Right kidney (tissue), 1 donor: ENCODE data around the gene ABCB8.

Source experiments
- DNase-seq: peaks from one replicate; pipeline ENCODE4 v3.0.0-alpha.2; 2016

ABCB8 gene

DNA sequence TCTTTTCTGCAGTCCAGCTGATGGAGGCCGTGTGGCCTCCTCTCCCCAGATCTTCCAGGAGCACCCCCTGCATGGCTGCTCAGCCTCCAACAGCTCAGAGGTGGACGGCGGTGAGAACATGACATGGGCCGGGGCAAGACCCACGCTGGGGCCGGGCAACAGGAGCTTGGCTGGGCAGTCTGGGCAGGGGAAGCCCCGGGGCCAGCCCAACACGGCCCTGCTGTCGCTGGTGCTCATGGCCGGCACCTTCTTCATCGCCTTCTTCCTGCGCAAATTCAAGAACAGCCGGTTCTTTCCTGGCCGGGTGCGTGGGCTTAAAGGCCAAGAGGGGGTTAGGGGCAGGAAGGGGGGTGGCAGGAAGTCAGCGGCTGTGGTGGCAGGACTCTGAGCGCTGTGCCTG lies 45.7 kb downstream of the ABCB8 start:
- no peak for DNase-seq

DNA sequence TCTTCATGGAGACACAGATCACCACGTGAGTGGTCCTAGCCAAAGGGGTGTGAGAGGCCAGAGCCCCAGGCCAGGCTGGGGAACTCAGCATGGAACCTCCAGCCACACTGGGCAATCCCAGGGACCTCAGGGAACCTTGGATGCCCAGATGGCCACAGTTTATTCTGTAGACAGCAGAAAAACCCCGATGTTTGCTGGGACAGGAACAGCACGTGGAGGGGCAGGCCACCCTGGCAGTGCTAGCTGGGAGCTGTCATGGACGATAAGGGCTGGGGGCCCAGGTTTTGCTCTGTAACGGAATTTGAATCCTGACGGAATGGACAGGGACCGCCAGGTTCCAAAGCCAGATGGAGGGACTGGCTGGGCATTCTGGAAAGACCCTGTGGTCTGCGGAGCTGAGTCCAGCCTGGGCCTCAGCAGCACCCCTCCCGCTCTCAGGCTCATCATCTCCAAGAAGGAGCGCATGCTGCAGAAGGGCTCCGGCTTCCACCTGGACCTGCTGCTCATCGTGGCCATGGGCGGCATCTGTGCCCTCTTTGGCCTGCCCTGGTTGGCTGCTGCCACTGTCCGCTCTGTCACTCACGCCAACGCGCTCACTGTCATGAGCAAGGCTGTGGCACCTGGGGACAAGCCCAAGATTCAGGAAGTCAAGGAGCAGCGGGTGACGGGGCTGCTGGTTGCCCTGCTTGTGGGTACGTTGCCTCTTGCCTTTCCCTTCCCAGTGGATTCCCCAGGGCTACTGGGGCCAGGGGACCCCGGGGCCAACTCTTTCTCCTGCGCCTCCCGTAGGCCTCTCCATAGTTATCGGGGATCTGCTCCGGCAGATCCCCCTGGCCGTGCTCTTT lies 46.8 kb downstream of the ABCB8 start:
- no peak for DNase-seq

DNA sequence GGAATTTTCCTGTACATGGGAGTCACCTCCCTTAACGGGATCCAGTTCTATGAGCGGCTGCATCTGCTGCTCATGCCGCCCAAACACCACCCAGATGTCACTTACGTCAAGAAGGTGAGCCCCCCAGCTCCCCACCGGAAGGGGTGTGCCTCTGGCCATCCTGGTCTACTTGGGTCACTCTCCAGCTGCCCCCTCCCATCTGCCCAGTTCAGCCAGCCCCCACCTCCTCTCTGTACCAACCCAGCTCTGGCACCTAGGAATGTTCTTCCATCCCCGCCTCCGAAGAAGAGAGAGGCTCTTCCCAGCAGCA lies 47.4 kb downstream of the ABCB8 start:
- no peak for DNase-seq

DNA sequence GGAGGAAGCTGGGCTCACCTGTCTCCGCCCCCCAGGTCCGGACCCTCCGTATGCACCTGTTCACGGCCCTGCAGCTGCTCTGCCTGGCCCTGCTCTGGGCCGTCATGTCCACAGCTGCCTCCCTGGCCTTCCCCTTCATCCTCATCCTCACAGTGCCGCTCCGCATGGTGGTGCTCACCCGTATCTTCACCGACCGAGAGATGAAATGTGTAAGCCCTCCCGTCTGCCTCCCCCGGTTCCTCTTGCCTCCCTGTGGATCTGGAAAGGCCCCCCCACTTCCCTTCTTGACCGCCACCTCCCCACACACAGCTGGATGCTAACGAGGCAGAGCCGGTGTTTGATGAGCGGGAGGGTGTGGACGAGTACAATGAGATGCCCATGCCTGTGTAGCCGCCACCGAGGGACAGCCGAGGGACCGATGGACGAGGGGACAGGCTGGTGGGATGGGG lies 47.8 kb downstream of the ABCB8 start:
- no peak for DNase-seq

DNA sequence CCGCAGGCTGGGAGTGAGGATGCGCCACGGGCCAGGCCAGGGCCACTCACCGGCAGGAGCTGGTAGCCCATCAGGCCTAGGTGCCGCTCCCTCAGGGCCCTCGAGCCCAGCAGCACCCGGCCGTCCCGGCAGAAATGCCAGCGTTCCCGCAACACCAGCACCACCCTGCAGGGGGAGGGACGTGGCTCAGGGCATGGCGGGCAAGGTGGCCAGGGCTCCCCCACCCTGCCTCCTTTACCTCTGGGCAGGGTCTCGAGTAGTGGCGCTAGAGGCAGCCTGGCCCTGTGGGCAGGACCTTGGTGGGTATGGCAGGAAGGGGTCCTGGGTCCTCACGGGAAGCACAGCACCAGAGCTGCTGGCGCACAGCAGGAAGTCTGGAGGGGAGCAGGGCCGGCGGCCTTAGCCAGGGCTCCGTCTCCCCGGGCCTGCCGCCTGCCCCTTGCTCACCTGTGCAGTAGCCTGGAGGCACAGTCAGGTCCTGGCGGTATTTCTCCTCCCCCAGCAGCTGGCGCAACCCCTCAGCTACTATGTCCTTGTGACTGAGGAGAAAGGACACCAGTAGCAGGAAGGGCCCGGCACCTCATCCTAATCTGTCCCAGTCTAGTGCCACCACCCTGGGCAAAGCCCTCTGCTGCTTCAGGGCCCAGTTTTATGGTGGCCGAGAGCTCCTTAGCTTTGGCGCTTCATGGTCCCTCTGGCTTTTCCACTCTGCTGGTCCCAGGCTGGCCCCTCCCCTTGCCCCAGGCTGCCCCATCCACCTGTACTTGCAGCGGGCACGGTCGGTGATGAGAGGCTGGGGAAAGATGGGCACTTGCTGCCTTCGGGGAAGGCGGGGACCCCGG lies 48.8 kb downstream of the ABCB8 start:
- DNase-seq = no peak

DNA sequence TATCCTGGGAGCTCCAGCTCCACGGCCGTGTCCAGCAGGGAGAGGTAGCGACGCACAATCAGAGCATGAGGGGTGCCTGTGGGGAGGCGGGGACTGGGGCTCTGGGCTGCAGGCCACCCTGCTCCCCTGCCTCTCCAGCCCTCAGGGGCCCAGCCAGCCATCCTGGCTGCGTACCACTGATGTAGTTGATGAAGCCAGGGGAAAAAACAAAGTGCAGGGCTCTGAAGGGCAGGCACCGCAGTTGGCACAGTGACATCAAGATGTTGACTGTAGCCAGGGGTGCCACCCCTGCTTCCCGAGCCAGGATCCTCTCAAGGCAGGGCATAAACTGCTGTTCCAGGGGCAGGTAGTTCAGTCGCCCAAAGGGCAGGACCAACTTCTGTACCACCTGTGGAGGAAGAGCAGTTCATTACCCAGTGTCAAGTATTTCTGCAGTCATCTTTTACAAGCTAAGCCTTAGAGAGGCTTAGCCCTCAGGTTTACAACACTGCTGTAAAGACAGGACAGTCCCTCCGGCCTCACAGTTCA lies 49.5 kb downstream of the ABCB8 start:
- no peak for DNase-seq

DNA sequence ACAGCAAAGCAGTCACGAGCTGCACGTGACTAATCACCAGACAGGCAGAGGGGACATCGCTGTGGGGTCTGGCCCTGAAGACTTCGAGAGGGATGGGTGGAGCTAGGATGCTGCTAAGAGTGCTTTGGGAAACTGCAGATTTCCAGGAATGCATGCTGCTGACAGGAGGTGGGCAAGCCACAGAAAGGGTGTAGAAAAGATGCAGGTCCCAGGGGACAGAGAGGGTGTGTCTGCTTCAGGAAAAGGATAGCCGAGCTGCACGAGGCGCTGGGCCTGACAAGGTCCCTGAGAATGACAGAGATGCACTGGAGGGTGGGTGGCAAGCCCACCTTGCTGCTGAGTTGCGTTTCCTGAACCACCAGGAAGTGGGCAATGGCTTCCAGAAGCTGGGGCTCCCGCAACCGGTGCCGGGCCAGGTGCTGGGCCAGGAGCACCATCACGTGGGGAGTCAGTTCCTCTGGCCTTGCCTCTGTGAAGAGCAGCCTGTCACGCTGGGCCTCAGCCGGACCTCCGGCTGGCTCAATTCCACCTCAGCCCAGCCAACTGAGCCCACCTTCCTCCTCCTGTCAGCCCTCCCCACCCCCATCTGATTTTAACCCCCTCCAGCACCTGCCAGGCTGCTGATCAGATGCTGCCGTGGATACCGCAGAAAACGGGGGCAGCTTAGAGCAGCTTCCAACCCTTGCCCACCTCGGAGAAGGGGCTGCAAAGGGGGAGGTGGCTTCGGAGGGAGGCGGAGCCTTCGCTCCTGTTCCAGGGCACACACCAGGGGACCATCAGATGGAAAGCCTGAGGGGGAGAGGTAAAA lies 50.2 kb downstream of the ABCB8 start:
- DNase-seq = no peak

DNA sequence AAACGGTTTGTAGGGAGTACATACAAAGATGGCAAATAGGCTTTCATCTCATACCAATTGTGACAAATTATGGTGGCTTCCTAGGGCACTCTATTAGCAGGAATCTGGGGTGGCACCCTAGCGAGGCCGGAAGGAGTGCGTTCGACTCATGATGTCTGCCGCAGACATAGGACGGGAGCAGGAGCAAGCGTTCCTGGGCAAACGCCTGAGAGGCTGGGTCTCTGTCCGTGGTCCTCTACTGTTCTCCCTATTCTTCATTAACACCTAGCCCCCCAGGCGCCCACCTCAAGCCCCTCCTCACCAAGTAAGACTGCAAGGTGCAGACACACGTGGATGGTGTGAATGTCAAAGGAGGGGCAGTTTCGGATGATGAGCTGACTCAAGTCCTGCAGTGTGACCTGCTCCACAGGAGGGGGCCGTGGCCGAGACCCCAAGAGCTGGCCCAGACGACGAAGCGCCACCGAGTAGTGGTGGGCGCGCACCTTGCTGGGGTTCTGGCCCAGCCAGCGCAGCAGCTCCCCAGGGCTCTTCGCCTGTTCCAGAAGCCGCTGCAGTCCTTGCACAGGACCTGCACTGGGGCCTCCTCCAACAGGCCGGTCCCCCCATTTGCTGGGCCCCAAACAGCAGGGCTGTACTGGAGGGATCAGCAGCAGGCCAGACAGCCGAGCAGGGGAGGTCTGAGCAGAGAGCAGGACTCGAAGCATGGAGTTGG lies 51.1 kb downstream of the ABCB8 start:
- no peak for DNase-seq

DNA sequence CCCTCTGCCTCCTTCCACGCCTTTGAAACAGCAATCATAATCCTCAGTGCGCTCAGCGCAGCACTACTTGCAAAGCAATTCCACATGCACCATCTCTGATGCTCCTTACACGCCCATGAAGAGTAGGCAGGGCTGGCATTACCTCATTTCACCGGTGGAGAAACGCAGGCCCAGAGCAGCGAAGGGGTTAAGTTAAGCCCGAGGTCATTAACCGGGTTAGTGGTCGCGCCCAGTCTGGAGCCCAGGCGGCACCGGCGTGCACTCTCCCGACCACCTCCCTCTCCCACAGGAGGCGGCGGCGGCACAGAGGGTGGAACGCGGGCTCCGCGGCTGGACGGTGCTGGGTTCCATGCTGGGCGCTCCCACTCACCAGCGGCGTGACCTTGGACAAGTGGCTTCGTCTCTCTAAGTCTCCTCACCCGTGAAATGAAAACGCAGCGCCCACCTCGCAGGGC lies 51.8 kb downstream of the ABCB8 start:
- DNase-seq = peak; percentile 83

DNA sequence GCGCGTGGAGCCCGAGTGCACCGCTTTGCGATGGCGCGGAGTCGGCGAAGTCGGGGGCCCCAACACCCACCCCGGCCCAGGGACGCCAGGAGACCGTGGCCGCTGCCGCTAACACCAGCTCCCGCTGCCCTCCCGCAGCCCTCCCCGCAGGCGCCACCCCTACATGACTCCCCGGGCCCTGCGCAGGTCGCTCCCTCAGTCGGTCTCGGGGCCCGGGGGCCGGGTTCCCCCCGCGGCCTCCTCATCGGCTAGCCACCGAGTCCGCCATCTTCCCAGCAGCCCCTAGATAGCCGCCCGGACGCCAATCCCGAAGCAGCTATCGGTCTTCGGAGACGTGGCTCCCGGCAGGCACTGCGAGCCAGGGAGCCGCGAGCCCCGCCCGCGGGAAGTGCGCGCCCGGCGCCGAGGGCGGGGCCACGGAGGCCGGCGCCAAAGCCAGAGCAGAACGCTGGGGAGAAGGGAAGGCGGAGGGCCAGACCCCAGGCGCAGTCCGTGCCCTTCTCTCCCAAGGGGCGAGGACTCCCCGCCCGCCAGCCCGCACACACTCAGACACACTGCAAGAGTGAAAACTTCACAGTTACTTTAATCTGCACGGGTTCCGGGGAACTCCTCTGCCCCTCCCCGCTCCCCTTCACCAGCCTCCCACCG lies 52.4 kb downstream of the ABCB8 start, which contains the start of gene FASTK:
TSS of gene FASTK (minus strand) at position 288 of the 648 bp plus-strand sequence. CDS start at position 245, 43 bp downstream.
- peak; percentile 93 for DNase-seq

DNA sequence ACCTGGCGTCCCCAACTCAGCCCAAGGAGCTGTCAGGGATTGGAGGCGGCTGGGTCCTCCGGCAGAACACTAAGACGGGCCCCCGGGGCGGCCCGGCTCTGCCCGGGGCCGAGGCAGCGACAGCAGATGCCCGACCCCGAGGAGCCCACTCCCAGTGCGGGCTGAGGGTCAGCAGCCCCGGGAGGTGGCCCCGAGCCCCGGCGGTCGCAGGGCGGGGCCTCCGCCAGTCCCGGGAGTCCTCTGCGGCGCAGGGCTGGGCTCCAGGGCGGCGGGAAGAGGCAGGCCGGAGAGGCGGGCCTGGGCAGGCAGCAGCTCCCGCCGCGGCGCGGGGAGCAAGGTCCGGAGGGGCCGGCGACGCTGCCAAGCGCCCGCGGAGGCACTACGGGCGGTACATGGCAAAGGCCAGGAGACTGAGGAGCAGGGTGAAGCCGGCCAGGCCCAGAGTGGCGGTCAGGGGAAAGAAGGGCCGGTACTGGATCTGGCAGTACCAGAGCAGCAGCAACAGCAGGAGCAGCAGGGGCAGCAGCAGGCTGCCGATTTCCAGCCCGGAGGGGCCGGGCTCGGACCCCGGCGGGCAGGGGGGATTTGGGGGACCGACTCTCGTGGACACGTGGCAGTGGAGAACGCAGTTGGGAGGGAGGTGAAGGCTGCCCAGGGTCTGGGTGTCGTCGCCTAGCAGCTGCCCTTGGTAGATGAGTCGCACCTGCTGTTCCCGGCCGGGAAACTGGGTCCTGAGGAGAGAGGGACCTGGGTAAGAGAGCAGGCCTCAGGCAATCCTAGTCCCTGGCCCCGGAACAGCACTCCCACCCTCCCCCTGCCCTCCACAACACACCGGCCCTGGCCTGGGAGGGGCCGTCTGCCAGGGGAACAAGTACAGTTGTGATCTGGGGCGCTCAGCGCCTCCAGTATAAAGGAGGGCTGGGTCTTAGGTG lies 53.2 kb downstream of the ABCB8 start:
- DNase-seq = no peak

DNA sequence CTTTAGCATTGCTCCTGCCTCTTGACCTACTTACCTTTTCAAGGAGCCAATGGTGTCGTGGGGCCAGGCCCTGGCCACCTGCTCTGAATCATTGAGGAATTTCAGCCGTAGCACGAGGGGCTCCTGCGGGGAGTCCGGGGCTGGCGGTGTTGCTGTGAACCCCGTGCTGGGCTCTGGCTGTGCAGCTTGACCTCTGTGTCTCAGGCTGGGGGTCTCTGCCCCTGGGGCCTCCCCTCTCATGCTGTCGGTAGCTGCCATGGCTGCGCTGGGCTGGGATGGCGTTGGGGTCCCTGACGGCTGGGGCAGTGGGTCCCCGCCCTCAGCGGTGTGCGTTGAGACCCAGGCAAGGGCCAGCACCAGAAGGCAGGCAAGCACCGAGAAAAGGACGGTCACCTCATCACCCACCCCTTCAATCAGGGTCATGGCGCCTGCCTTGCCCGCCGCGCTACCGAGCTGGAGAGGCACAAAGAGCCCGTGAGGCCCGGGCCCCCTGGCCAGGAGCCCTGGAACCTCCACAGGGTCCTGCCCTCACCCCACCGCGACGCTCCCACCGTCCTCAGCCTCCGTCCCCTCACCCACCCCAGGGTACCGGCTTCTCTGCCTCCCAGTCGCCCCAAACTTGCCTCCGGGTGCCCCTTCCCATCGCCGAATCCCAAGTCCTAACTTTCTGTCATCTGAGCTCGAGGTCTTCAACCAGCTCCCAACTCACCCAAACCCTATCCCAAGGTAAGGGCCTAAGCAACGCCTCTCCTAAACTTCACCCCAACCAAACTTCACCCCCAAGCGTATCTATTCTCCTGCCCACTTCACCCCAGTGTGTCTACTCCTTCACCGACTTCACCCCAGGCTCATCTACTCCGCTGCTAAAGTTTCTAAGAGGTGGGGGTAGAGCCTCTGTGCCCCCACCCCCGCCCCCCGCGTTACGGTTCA lies 54.2 kb downstream of the ABCB8 start:
- DNase-seq = no peak

DNA sequence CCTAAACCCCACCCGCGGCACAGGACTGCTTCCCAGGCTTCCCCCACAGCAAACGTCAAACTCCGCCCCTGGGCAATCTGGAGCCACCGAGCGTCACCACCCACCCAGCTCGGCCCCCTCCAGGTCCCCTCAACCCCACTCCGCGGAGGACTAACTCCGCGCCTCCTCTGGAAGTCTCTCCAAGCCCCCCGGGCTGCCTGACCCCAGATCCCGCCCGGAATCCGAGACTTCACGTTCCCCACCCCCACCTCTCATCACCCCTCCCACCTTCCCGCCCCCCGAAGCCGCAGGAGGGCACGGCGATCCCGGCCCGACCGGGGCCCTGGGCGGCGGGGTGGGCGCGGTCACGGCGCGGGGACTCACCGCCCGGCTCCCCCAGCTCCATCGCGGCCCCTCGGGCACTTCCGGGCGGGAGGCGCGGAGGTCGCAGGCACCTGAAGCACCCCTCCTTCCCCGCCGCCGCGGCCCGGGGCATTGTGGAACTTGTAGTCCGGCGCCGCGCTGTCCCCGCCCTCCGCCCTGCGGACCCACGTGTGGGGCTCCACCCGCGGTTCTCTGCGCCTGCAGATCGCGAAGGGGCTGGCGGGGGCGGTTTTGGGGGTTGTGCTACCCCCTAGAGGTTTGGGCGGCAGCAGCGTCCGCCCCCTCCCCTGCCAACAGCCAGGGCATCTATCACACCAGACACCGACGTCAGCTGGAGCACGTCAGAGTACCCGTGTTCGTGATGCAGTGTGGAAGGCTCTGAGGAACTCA lies 55.0 kb downstream of the ABCB8 start, which contains the start of gene TMUB1:
TSS of gene TMUB1 (minus strand) at position 423 of the 753 bp plus-strand sequence. CDS start 930 bp downstream, outside the sequence.
- peak; percentile 78 for DNase-seq

DNA sequence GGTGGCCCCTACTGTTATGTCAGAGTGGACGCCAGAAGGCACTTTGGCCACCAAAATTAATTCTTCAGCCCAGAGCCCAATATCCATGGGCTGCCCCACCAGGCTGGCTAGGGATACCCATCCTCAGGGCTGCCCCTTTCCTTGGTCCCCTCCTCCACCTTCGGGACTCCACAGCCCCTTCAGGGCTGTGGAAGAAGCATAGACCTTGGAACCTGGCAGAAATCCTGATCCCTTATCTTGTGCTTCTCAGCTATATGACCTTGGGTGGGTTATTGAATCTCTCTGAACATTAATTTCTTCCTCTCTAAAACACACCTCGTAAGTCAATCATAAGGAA lies 55.5 kb downstream of the ABCB8 start:
- no peak for DNase-seq

DNA sequence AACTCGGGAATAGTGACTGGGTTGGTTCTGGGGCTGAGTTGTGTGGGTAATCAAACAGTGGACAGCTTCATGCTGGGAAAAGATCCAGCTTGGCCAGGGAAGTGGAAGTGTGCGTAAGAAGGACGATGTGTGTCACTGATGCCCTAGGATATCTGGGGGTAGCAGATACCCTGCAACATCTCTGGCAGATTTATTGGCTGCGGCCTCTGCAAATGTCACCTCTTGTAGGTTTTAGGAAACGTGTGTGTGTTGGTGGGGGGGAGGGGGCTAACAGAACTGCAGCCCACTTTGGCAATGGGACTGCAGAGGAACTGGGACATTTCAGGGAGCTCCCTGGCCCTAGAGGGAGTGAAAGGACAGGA lies 57.1 kb downstream of the ABCB8 start:
- DNase-seq = no peak

DNA sequence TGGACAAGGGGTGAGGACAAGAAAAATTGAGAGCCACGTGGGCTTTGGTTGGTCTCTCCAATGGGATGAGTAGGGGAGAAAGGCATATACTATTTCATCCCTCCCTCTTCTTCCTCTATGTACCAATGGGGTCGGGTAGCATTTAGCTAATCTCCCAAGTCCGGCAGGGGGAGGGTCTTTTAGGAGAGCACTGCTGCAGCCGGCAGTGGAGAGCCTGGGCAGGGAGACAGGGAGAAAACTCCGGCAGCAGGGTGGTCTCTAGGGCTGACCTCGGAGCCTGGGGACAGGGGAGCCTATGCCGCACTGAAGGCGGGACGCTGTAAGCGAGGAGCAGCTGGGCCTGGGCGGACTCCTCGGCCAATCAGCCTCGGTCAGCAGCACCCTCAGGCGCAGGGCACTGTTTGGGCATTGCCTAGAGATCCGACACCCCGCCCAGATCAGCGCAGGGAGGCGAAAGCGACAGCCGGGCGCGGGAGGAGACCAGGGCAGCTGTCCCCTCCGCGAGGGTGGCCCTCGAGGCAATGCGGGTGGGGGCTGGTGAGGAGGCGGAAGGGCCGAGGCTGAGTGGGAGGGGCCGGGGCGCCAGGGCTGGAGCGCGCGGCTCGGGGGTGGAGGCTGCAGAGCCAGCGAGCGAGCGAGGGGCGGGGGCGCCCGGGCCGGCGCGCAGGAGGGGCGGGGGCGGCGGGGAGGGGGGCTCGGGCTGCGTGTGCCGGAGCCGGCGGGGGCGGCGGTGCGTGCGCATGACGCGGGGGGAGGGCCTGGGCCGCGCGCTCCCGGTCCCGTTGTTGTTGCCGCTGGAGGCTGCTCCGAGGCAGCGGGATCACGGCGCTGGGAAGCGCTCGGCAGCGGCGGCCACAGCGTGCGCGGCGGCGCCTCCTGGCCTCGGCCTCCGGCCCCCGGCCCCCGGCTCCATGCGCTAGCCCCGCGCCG lies 57.7 kb downstream of the ABCB8 start, which contains the start of gene AGAP3:
TSS of gene AGAP3 (plus strand) at position 785 of the 930 bp plus-strand sequence. CDS start 267 bp downstream, outside the sequence.
- peak; percentile 91 for DNase-seq

DNA sequence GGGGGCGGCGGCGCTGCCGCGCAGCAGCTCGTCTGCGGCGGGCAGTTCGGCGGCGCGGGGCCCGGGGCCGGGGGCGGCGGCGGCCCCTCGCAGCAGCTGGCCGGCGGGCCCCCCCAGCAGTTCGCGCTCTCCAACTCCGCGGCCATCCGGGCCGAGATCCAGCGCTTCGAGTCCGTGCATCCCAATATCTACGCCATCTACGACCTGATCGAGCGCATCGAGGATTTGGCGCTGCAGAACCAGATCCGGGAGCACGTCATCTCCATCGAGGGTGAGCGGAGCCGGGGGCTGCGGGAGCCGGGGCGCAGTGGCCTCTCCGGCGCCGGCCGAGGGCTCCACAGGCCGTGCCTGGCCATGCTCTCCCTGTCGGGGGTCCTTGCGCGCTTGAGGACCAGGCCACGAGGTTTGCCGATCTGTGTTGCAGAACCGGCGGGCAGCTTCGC lies 58.6 kb downstream of the ABCB8 start:
- peak; percentile 75 for DNase-seq
